Pancreas (tissue), 10 donors: ENCODE data around the gene PRSS27. TPM values are rescaled to one million over a fixed set of nuclear protein-coding genes. Genes with fewer than 3 reads are reported as not detected.

ENCODE experiments used
- ATAC-seq, 4 donors: fragments of 200-7000 bp; cut with Tn5 transposase; one replicate each; pipeline versions ENCODE4 v1.8.0 to v1.9.1; 2020; ENCODE audit warnings: mild to moderate bottlenecking in 4 of 4, moderate library complexity in 4 of 4
- DNase-seq, 6 donors: peaks; one replicate each; pipeline ENCODE4 v3.0.0-alpha.2; 2020
- FAIRE-seq: peaks from 2 replicates; lab custom pipeline; 2012; peaks lifted over from hg19 to GRCh38; lab: Jason Lieb, UNC
- H3K27ac ChIP-seq, 4 donors: fragments of 200-600 bp; sonication (generic); 1 replicate in 3 of 4; 2 replicates in 1 of 4; pipeline versions ENCODE4 v1.5.0 to v1.8.0; 2020
- H3K27me3 ChIP-seq, 4 donors: fragments of 200-600 bp; one replicate each; pipeline ENCODE4 v1.8.0; 2021
- H3K36me3 ChIP-seq, 3 donors: fragments of 200-600 bp; sonication (generic) in 1 of 3; one replicate each; pipeline versions ENCODE4 v1.5.0 to v1.8.0; 2020 to 2021
- H3K4me1 ChIP-seq, 3 donors: fragments of 200-600 bp; one replicate each; pipeline ENCODE4 v1.8.0; 2021
- H3K4me3 ChIP-seq, 4 donors: fragments of 200-600 bp; sonication (generic) in 2 of 4; one replicate each; pipeline versions ENCODE4 v1.5.0 to v1.8.0; 2020 to 2021
- H3K9me3 ChIP-seq, 4 donors: fragments of 200-600 bp; one replicate each; pipeline ENCODE4 v1.8.0; 2021
- WGBS, 2 donors: extraction: QIAGEN DNeasy Blood & Tissue Kit; methylation state at CpG; one replicate each; pipeline ENCODE4 v1.1.7; 2013; 5-methylcytosine and 5-hydroxymethylcytosine counted together
- intact Hi-C, 3 donors: fragments of 100-400 bp; cut with DNase I; formaldehyde crosslinking; loops; one replicate each; pipeline versions ENCODE4 v1.11.1 to v1.14.2; 2022
- polyA plus RNA-seq, 2 donors: library from polyadenylated mRNA; stranded (reverse); fragments of 200-250 nt; gene quantifications; one replicate each; pipeline ENCODE4 v1.2.3, GENCODE V29; 2013
- total RNA-seq, 6 donors: library from RNA; stranded (reverse); fragmentation: NEBNext Ultra II Directional in 4 of 6; extraction: Animal tissue kit (Norgen Biotek cat#: 25700) in 4 of 6; gene quantifications; one replicate each; pipeline versions ENCODE4 v1.2.1 to v1.2.4, GENCODE V29; 2021 to 2023
- TF ChIP-seq, protein P1 (sequence below), 4 donors: fragments of 200-600 bp; sonication (generic) in 3 of 4; IDR thresholded peaks; one replicate each; pipeline versions ENCODE4 v1.5.0 to v1.8.0; 2021; ENCODE audit warnings: antibody characterized with exemption in 4 of 4
- donor health status: healthy with polysubstance abuse.
- donor health status: DM: no; HTN: no; CAD: no; lungs with moderate emphysema.
- donor health status: DM: no; HTN: no; CAD: no.
- donor health status: control.
- donor health status: control.
- donor health status: Bipolar disorder and iron deficiency.
- donor health status: DM: yes; HTN: yes; CAD: no.
- donor health status: DM: no; HTN: no; CAD: no.
- donor health status: DM: no; HTN: no; CAD: no.
- donor health status: DM: yes; HTN: yes; CAD: no.

PRSS27 gene
- total and polyA plus RNA-seq, 8 donors: 0.22 to 2.1 (median 0.56) TPM

DNA sequence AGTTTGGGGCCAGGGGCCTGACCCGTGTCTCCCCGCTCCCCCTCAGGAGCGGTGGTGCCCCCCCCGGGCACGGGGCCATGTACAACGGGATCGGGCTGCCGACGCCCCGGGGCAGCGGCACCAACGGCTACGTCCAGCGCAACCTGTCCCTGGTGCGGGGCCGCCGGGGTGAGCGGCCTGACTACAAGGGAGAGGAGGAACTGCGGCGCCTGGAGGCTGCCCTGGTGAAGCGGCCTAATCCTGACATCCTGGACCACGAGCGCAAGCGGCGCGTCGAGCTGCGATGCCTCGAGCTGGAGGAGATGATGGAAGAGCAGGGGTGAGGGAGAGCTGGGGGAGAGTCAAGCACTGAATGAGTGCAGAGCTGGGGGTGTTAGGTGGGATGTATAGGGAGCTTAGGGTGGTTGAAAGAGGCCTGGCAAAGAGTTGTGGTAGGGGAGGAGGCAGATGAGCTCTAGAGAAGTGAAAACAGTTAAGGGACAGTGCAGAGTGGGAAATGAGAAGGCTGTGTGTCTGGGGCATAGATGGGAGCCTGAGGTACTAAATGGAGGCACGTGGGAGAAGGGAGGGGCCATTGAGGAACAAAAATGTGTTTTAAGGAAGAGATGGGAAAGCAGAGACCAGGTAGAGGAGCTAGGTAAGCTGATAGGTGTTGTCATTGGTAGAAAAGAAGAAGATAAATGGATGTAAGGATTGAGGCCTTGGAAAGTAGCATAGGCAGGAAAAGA is 36.4 kb upstream of the PRSS27 start:
- Histone ChIP-seq H3K4me3 (no peak overlapping the region), H3K9me3 (no peaks in the 10 kb centered on the region), H3K4me1 (peaks cover 10 to 23% (median 20%) of the 10 kb centered on the region in 3 donors), H3K27me3 (no peaks in the 10 kb centered on the region), H3K27ac (no peak overlapping the region), H3K36me3 (peaks cover 8 to 45% (median 41%) of the 10 kb centered on the region in 3 donors)
- intact Hi-C loops: no loop called here
- 86 to 88% methylated on average over 30 of the region's 30 CpGs for WGBS, 2 donors
- TF ChIP-seq, protein P1, sequence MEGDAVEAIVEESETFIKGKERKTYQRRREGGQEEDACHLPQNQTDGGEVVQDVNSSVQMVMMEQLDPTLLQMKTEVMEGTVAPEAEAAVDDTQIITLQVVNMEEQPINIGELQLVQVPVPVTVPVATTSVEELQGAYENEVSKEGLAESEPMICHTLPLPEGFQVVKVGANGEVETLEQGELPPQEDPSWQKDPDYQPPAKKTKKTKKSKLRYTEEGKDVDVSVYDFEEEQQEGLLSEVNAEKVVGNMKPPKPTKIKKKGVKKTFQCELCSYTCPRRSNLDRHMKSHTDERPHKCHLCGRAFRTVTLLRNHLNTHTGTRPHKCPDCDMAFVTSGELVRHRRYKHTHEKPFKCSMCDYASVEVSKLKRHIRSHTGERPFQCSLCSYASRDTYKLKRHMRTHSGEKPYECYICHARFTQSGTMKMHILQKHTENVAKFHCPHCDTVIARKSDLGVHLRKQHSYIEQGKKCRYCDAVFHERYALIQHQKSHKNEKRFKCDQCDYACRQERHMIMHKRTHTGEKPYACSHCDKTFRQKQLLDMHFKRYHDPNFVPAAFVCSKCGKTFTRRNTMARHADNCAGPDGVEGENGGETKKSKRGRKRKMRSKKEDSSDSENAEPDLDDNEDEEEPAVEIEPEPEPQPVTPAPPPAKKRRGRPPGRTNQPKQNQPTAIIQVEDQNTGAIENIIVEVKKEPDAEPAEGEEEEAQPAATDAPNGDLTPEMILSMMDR (IDR thresholded peaks at IDR 0.05): no peak
- ATAC-seq (no peak), DNase-seq (peak in 1 of 6 donors; percentile 75), FAIRE-seq (no peak)

DNA sequence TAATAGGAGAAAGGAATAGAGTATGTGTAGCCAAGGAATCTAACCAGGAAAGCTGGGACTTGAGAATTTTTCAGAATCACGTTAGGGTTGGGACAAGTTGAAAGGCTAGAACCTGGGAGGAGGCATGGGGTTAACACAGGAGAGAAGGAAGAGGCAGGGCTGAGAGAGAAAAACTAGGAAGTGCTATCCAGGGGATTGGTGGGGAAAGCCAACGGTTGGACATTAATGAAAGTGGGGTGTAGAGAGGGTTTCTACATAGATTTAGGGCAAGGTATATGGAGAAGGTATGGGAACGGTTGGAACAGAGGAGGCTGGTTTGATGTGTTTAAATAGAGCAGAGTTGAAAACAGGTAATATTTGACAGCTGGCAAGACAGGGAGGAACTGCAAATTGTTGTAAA is 35.1 kb upstream of the PRSS27 start:
- peaks cover 3 to 32% (median 32%) of the 10 kb centered on the region in 3 donors for H3K36me3 ChIP-seq
- H3K27me3 ChIP-seq: no peaks in the 10 kb centered on the region
- TF ChIP-seq, protein P1 (IDR thresholded peaks at IDR 0.05): no peak
- WGBS, 2 donors: 8% methylated on average over 3 of the region's 3 CpGs
- DNase-seq: no peak
- ATAC-seq: no peak
- no peak for FAIRE-seq
- H3K4me3 ChIP-seq: peak overlapping the region in 3 of 4 donors; percentile 52 to 95 (median 58)
- intact Hi-C loops: no loop called here
- no peak overlapping the region for H3K27ac ChIP-seq
- peaks cover 10 to 23% (median 20%) of the 10 kb centered on the region in 3 donors for H3K4me1 ChIP-seq
- H3K9me3 ChIP-seq: no peaks in the 10 kb centered on the region

GRCh38 chr16:2753733-2754020 is 33.7 kb upstream of the PRSS27 start:
- peak overlapping the region in 2 of 4 donors; percentile 98 to 99 for H3K27ac ChIP-seq
- ATAC-seq: peak in 1 of 4 donors; percentile 5
- intact Hi-C loops: no loop called here

GRCh38 chr16:2752850-2753732 is 33.1 kb upstream of the PRSS27 start:
- FAIRE-seq (no peak), ATAC-seq (peak; percentile 76 to 84 (median 82)), DNase-seq (peak; percentile 83 to 94 (median 92))
- WGBS, 2 donors: 0 to 1% methylated on average over 51 to 82 of the region's 82 CpGs
- H3K36me3 ChIP-seq: peaks cover 0 to 12% (median 11%) of the 10 kb centered on the region in 3 donors
- TF ChIP-seq, protein P1 (IDR thresholded peaks at IDR 0.05): no peak
- H3K27me3 ChIP-seq: no peaks in the 10 kb centered on the region
- peak overlapping the region; percentile 52 to 95 (median 56) for H3K4me3 ChIP-seq
- H3K4me1 ChIP-seq: peaks cover 10 to 24% (median 23%) of the 10 kb centered on the region in 3 donors
- H3K27ac ChIP-seq: peak overlapping the region; percentile 98 to 99 (median 98)
- intact Hi-C loops: no loop called here
- H3K9me3 ChIP-seq: no peaks in the 10 kb centered on the region

More at GRCh38 chr16:2753733-2754020, 33.7 kb upstream of the PRSS27 start:
- peaks cover 2 to 18% (median 17%) of the 10 kb centered on the region in 3 donors for H3K36me3 ChIP-seq
- 1 to 2% methylated on average over 7 of the region's 7 CpGs for WGBS, 2 donors
- peaks cover 10 to 24% (median 23%) of the 10 kb centered on the region in 3 donors for H3K4me1 ChIP-seq
- no peaks in the 10 kb centered on the region for H3K27me3 ChIP-seq
- TF ChIP-seq, protein P1 (IDR thresholded peaks at IDR 0.05): no peak
- FAIRE-seq (no peak), DNase-seq (no peak)
- H3K4me3 ChIP-seq: peak overlapping the region; percentile 52 to 95 (median 56)
- H3K9me3 ChIP-seq: no peaks in the 10 kb centered on the region
